ENCODE measurements around the gene KRT79.
"Not testable (repeated sequence)": the region's sequence is repeated elsewhere in the genome, so short reads cannot be mapped to it uniquely, and the experiment has no call there.

The KRT79 gene
- total RNA-seq: 1.4 to 12.5 (median 5.1) reads per million in 17 experiments

- DNase-seq: no peak
These were observed at the start of gene KRT79 for GRCh38 chr12:52833922-52834726. KRT79 (minus strand) TSS chr12:52834311; CDS start chr12:52834260, 51 bp downstream.

GRCh38 chr12:52880499-52880898 is 46.4 kb upstream of the KRT79 start:
- not testable (repeated sequence) for DNase-seq

- peak; percentile 85 to 92 (median 88) for DNase-seq
These were observed 45.6 kb upstream of the KRT79 start for GRCh38 chr12:52879394-52880351.

GRCh38 chr12:52878507-52879393 is 44.6 kb upstream of the KRT79 start:
- no peak for DNase-seq

- no peak for DNase-seq
These were observed 43.1 kb upstream of the KRT79 start for GRCh38 chr12:52877242-52877641.

- DNase-seq: no peak
These were observed 42.3 kb upstream of the KRT79 start for GRCh38 chr12:52876372-52876771.

GRCh38 chr12:52874573-52875435 is 40.7 kb upstream of the KRT79 start:
- DNase-seq: peak in 1 of 4 experiments; percentile 11

GRCh38 chr12:52873832-52874572 is 39.9 kb upstream of the KRT79 start:
- peak; percentile 85 to 92 (median 88) for DNase-seq

- DNase-seq: no peak
These were observed 39.4 kb upstream of the KRT79 start for GRCh38 chr12:52873513-52873831.

GRCh38 chr12:52872644-52873389 is 38.7 kb upstream of the KRT79 start:
- DNase-seq: no peak

GRCh38 chr12:52871291-52872039 is 37.4 kb upstream of the KRT79 start:
- peak; percentile 75 to 91 (median 80) for DNase-seq

- DNase-seq: peak; percentile 62 to 79 (median 71)
These were observed 36.5 kb upstream of the KRT79 start for GRCh38 chr12:52870361-52871290.

GRCh38 chr12:52867642-52868041 is 33.5 kb upstream of the KRT79 start:
- DNase-seq: peak; percentile 87 to 94 (median 90)

- DNase-seq: no peak
These were observed 33.0 kb upstream of the KRT79 start for GRCh38 chr12:52867152-52867551.

GRCh38 chr12:52865090-52865944 is 31.2 kb upstream of the KRT79 start:
- DNase-seq: peak; percentile 60 to 78 (median 69)

- DNase-seq: no peak
These were observed 27.9 kb upstream of the KRT79 start for GRCh38 chr12:52862023-52862422.

- no peak for DNase-seq
These were observed 27.4 kb upstream of the KRT79 start for GRCh38 chr12:52861511-52861910.
